GM21526 (cell line): ENCODE measurements around the gene MPST.

Experiments
- ATAC-seq: cut with Tn5 transposase; IDR thresholded peaks from one replicate; pipeline ENCODE4 v1.9.1; 2021; ENCODE audit warnings: moderate library complexity; ENCODE audit not compliant: unreplicated experiment, low FRiP score

Gene MPST

GRCh38 chr22:37000676-37001534, 18.6 kb upstream of the MPST start:
- ATAC-seq: no peak

DNA sequence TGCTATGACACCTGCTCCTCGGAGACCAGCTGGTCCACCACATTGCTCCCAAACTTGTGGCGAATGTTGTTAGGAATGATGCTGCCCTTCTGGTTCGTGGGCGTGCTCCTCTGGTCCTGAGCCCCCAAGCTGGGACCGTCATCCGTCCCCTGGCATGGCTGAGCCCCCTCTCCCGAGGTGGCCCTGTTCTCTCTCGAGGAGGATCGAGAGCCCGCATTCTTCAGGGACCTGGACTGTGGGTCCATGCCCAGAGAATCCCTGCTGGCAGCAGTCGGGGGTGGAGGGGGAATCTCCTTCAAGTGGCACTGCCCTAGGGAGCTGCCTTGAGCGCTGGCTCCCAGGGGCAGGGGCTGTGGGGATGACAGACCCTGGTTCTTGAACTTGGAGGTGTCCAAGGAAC, 17.7 kb upstream of the MPST start:
- no peak for ATAC-seq

DNA sequence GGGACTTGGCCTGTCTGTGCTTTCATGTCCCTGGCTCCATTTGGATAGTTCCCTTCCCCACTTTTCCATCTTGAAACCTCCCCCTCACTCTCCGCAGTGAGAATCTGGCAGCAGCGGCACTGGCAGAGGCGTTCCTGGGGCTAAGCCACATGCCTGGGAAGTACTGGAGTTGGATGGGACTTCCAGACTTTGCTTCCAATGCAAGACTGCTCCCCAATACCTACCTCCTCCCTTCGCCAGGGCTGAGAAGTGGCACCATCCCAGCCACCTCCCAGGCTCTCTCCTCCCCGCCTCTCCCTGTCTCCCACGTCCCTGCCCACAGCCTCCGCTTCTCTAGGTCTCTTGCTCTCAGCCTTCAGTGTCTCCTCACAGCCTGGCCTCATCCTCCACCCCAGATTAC, 16.9 kb upstream of the MPST start:
- ATAC-seq: no peak

- ATAC-seq: no peak
Observed at GRCh38 chr22:37007651-37008050, 11.9 kb upstream of the MPST start.

DNA sequence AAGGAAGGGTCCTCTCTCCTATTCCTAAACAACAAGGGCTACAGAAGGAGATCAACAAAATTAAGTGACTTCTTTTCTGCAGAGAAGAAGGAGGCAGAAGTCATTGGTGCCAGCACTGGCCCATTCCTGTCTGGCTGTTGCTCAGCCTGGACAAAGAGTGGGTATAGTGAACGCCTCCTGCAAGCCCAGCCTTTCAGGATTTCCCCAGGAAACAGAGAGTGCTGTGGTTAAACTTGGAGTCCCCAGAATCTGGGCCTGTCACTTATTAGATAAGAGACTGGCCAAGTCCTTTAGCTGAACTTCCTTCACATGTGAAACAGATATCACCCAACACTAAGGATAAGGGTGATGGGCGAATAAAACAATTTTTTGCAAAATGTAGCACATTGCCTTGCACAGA, 11.2 kb upstream of the MPST start:
- ATAC-seq: no peak

- no peak for ATAC-seq
Observed at GRCh38 chr22:37009490-37009889, 10.1 kb upstream of the MPST start.

DNA sequence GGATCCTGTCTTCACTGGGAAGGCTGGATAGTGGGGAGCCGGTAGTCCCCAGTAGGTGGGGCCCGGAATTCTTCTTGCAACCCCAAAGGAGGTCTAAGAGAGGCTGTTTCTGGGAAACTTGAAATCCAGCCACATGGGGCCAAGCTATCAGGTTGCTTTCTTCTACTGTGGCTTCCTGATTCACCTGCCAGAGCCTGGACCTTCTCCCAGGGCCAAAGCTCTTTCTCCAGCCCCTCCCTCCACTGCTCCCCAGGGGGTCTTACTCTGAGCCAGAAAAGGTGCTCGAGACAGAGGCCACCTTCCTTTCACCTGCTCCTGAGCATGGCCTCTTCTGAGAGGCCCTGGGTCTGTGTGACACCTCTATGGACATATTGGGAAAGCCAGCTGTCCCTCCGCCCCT, 9.4 kb upstream of the MPST start:
- no peak for ATAC-seq

DNA sequence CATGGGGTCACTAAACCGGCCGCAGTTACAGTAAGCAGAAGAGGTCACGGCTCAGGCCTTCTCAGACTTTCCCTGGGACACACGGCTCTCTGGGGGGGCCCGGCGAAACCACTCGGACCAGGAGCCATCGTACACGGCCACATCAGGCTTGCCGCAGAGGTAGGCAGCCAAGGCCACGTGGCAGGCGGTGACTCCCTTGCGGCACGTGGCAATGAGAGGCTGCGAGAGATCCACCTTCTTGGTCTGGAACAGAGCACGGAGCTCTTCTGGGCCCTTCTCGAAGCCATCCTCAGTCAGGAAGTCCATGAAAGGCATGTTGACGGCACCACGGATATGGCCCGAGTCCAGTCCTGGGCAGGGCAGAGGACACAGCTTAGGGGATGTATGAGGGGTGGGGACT, 8.6 kb upstream of the MPST start:
- ATAC-seq: no peak

- no peak for ATAC-seq
Observed at GRCh38 chr22:37011472-37011871, 8.1 kb upstream of the MPST start.

GRCh38 chr22:37012262-37012904, 7.2 kb upstream of the MPST start:
- ATAC-seq: no peak

- ATAC-seq: no peak
Observed at GRCh38 chr22:37012956-37013355, 6.6 kb upstream of the MPST start.

- ATAC-seq: no peak
Observed at GRCh38 chr22:37014415-37014806, 5.1 kb upstream of the MPST start.

DNA sequence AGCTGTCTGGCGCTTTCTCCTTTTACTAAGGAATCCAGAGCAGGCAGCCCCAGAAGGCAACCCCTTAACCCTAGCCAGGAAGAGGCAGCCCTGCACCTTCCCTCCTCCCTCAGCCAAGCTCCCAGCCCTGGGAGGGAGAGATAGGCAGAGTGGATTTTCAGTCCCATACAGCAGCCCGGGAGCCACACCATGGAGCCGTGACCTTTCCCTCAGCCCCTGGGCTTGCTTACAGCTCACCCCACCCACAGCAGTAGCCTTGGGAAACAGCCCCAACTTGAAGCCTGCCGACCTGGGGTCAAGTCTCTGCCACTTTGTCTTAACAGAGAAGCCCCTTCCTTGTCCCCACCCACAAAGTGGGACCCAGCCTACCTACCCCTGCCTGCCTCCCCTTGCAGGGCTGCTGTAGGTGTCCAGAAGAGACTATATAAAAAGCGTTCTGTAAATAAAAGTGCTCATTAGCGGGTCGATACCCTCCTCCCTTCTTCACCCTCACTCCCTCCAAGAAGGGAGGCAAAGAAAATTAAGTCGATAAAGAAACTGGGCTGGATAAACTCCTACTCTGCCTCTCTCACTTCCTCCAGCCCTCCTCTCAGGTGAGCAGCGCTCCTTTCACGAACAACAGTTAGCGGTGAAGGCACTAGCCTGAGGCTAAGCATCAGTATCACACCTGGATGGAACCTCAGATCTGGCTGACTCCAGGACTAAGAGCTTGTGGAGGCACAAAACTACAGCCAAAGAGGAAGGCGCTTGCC, 4.5 kb upstream of the MPST start:
- no peak for ATAC-seq

- no peak for ATAC-seq
Observed at GRCh38 chr22:37015587-37015878, 4.0 kb upstream of the MPST start.

DNA sequence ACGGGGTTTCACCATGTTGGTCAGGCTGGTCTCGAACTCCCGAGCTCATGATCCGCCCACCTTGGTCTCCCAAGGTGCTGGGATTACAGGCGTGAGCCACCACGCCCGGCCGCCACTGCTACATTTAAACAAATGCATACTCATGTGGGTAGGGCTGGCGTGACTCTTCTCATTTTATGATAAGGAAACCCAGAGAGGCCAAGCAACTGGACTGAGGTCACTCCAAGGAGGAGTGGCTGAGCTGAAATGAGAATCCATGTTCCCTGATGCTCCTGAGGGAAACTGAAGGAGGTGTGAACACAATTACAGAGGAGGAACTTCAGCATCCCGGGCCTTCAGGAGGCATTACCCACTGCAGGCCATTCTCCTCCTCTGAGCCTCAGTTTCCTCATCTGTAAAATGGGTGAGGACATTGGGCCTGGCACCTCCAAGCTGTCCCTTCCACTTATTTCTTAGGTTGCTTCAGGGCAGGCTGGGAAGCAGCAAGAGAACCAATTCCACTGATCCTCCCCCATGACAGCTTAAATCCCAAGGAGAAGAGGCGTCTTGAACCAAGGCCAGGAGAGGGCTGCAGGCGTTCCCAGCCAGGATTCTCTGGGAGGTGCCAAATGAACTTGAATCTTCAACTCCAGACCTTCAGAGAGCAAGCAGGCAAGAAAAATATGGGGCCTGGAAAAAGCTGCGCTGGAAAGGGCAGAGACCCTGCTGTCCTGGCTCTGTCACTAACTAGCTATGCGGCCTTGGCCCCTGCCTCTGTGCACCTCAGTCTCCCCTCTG, 3.2 kb upstream of the MPST start:
- no peak for ATAC-seq

GRCh38 chr22:37017356-37017755, 2.2 kb upstream of the MPST start:
- ATAC-seq: no peak

- ATAC-seq: no peak
Observed at GRCh38 chr22:37018086-37018814, 1.3 kb upstream of the MPST start.

GRCh38 chr22:37018815-37019308, 680 bp upstream of the MPST start:
- ATAC-seq: no peak

DNA sequence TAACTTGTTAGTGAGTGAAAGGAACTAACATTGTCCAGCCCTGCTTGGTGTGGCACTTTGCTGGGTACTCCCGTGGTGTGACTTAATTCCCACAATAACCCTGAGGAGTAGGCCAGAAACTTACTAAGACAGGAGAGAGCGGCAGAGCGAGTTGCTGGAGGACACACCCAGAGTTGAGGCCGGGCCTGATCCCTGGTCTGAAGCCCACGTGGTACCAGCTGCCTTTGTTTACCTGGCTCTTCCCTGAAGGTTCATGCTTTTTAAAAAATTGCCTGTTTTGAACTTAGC, 594 bp downstream of the MPST start:
- no peak for ATAC-seq

DNA sequence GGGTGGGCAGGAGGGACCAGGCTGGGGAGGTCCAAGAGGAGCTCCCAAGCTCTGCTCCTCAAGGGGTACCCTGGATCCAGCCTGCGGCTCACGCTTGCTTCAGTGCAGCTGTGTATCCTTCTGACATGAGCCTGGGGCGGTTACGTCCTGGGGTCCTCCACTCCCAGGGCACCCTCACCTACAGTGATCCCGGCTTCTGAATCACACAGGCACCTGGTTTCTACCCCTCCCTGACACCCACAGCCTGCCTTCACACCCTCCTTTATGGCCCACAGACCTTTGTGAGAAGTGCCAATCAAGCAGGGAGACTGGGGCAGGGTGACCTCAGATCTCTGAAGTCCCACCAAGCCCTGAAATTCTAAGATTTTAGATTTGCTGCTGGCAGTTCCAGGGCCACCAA, 1.5 kb downstream of the MPST start:
- no peak for ATAC-seq
